Measurements from ENCODE around the gene WNT9A.

GRCh38 chr1:227895828-227896685 is 51.7 kb downstream of the WNT9A start:
- TF ChIP-seq YY1 (IDR thresholded peaks at IDR 0.05; ENCODE audit: insufficient read depth, insufficient read length) (no peak), SUZ12 (IDR thresholded peaks at IDR 0.05; ENCODE audit: extremely low read depth, insufficient read depth, insufficient read length) (no peak), ZNF274 (IDR thresholded peaks at IDR 0.05; ENCODE audit: low read depth, low read length) (no peak)

All from NT2/D1 (cell line).